Osteocyte (in vitro differentiated cells): ENCODE results near the gene ZNF700. TPM values are rescaled to one million over a fixed set of nuclear protein-coding genes. Genes with fewer than 3 reads are reported as not detected.

Source experiments
- DNase-seq: peaks from one replicate; pipeline ENCODE4 v3.0.0; 2021; ENCODE audit warnings: mixed read lengths; ENCODE audit not compliant: unreplicated experiment; ENCODE audit errors: extremely low spot score
- H3K27ac Mint-ChIP-seq: one replicate; pipeline ENCODE4 v1.8.0; 2021; ENCODE audit warnings: mild to moderate bottlenecking, mixed read lengths; ENCODE audit not compliant: unreplicated experiment
- H3K27me3 Mint-ChIP-seq: one replicate; pipeline ENCODE4 v1.8.0; 2021; ENCODE audit warnings: mixed read lengths; ENCODE audit not compliant: unreplicated experiment
- H3K36me3 Mint-ChIP-seq: one replicate; pipeline ENCODE4 v1.8.0; 2021; ENCODE audit warnings: mixed read lengths; ENCODE audit not compliant: unreplicated experiment
- H3K4me1 Mint-ChIP-seq: one replicate; pipeline ENCODE4 v1.8.0; 2021; ENCODE audit warnings: mixed read lengths; ENCODE audit not compliant: unreplicated experiment
- H3K4me3 Mint-ChIP-seq: one replicate; pipeline ENCODE4 v1.8.0; 2021; ENCODE audit warnings: mild to moderate bottlenecking, moderate library complexity, mixed read lengths; ENCODE audit not compliant: unreplicated experiment
- H3K9me3 Mint-ChIP-seq: one replicate; pipeline ENCODE4 v1.8.0; 2021; ENCODE audit warnings: mixed read lengths; ENCODE audit not compliant: unreplicated experiment
- total RNA-seq: library from RNA; stranded (reverse); gene quantifications from 2 replicates; pipeline ENCODE4 v1.2.1, GENCODE V29; 2021
- TF ChIP-seq, protein P1 (sequence below): fragments of 200-600 bp; sonication (generic); IDR thresholded peaks from 2 replicates; pipeline ENCODE4 v1.5.0; 2021; ENCODE audit warnings: antibody characterized with exemption, mild to moderate bottlenecking, moderate library complexity

The ZNF700 gene
- total RNA-seq, 1 donor from 2014 or later, result 6.7 TPM

DNA sequence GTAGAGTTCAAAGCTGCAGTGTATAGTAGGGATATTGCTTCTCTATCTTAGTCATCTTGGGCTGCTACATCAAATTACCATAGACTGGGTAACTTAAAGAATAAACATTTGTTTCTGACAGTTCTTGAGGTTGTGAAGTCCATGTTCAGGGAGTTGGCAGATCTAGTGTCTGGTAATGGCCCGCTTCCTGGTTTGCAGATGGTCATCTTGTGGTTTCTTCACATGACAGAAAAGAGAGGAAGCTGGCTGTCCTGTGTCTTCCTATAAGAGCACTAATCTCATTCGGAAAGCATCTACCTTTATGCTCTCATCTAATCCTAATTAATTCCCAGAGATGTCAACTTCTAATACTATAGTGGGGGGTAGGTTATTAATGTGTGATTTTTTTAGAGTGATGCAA, 46.1 kb downstream of the ZNF700 start:
- no peak for DNase-seq
- no peak overlapping the region for H3K4me3 Mint-ChIP-seq
- H3K9me3 Mint-ChIP-seq, result peaks cover 20% of the 10 kb centered on the region
- TF ChIP-seq, protein P1, sequence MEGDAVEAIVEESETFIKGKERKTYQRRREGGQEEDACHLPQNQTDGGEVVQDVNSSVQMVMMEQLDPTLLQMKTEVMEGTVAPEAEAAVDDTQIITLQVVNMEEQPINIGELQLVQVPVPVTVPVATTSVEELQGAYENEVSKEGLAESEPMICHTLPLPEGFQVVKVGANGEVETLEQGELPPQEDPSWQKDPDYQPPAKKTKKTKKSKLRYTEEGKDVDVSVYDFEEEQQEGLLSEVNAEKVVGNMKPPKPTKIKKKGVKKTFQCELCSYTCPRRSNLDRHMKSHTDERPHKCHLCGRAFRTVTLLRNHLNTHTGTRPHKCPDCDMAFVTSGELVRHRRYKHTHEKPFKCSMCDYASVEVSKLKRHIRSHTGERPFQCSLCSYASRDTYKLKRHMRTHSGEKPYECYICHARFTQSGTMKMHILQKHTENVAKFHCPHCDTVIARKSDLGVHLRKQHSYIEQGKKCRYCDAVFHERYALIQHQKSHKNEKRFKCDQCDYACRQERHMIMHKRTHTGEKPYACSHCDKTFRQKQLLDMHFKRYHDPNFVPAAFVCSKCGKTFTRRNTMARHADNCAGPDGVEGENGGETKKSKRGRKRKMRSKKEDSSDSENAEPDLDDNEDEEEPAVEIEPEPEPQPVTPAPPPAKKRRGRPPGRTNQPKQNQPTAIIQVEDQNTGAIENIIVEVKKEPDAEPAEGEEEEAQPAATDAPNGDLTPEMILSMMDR, result no peak
- H3K4me1 Mint-ChIP-seq, result no peaks in the 10 kb centered on the region
- H3K27ac Mint-ChIP-seq, result no peak overlapping the region
- H3K27me3 Mint-ChIP-seq, result no peaks in the 10 kb centered on the region
- peaks cover 15% of the 10 kb centered on the region for H3K36me3 Mint-ChIP-seq

DNA sequence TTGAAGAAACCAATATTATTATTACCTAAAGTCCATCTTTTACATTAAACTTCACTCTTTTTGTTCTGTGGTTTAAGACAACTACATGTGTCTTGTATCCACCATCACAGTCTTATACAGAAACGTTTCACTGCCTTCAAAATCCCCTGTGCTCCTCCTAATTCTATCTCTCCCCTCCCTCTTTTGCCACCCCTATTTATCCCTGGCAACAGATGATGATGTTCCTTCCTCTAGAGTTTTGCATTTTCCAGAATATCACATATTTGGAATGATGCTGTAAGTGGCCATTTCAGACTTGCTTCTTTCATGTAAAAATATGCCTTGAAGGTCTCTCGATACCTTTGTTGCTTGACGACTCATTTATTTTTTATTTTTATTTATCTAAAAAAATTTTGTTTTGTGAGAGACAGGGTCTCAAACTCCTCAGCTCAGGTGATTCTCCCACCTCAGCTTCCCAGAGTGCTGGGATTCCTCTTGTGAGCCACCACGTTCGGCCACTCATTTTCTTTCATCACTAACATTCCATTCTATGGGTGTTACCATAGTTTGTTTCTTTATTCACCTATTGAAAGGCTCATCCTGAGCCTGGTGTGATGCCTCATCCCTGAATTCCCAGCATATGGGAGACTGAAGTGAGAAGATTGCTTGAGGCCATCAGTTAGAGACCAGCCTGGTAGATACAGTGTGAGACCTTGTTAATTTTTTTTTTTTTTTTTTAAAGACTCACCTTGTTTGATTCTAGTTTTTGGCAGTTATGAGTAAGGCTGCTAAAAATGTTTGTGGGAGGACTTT, 48.3 kb downstream of the ZNF700 start:
- H3K36me3 Mint-ChIP-seq, result peaks cover 31% of the 10 kb centered on the region
- H3K4me1 Mint-ChIP-seq, result no peaks in the 10 kb centered on the region
- H3K4me3 Mint-ChIP-seq, result no peak overlapping the region
- H3K27me3 Mint-ChIP-seq, result no peaks in the 10 kb centered on the region
- DNase-seq, result no peak
- H3K27ac Mint-ChIP-seq, result no peak overlapping the region
- TF ChIP-seq, protein P1, result no peak
- H3K9me3 Mint-ChIP-seq, result peaks cover 30% of the 10 kb centered on the region

DNA sequence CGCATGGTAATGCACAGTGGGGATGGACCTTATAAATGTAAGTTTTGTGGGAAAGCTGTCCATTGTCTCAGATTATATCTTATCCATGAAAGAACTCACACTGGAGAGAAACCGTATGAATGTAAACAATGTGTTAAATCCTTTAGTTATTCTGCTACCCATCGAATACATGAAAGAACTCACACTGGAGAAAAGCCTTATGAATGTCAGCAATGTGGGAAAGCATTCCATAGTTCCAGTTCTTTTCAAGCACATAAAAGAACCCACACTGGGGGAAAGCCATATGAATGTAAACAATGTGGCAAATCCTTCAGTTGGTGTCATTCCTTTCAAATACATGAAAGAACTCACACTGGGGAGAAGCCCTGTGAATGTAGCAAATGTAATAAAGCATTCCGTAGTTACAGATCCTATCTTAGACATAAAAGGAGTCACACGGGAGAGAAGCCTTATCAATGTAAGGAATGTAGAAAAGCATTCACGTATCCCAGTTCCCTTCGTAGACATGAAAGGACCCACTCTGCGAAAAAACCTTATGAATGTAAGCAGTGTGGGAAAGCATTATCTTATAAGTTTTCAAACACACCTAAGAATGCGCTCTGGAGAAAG, 53.7 kb downstream of the ZNF700 start:
- peaks cover 36% of the 10 kb centered on the region for H3K9me3 Mint-ChIP-seq
- no peak overlapping the region for H3K27ac Mint-ChIP-seq

DNA sequence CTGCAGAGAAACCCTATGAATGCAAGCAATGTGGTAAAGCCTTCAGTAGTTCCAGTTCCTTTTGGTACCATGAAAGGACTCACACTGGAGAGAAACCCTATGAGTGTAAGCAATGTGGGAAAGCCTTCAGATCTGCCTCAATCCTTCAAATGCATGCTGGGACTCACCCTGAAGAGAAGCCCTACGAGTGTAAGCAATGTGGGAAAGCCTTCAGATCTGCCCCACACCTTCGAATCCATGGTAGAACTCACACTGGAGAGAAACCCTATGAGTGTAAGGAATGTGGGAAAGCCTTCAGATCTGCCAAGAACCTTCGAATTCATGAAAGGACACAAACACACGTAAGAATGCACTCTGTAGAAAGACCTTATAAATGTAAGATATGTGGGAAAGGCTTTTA, 54.6 kb downstream of the ZNF700 start:
- TF ChIP-seq, protein P1, result no peak
- H3K4me1 Mint-ChIP-seq, result no peaks in the 10 kb centered on the region
- no peak for DNase-seq

More for the DNA sequence above, 53.7 kb downstream of the ZNF700 start:
- no peak for DNase-seq
- TF ChIP-seq, protein P1, result no peak
- Mint-ChIP-seq H3K4me3 (no peak overlapping the region), H3K36me3 (peaks cover 48% of the 10 kb centered on the region), H3K27me3 (no peaks in the 10 kb centered on the region), H3K4me1 (no peaks in the 10 kb centered on the region)

DNA sequence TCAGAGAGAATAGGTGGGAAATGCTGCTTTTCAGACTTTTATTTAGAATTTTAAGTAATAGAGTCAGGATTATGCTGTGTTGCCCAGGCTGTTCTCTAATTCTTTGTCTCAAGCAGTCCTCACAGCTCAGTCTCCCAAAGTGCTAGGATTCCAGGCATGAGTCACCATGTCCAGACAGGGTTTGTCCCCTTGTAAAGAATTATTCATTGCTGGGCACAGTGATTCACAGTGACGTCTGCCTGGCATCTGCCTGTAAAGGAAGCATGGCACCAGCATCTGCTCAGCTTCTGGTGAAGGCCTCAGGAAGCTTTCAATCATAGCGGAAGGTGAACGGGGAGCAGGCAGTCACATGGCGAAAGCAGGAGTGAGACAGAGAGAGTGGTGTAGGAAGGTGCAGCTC, 57.6 kb downstream of the ZNF700 start:
- Mint-ChIP-seq H3K9me3 (peaks cover 20% of the 10 kb centered on the region), H3K36me3 (peaks cover 30% of the 10 kb centered on the region)

More for the DNA sequence above, 54.6 kb downstream of the ZNF700 start:
- Mint-ChIP-seq H3K27ac (no peak overlapping the region), H3K36me3 (peaks cover 44% of the 10 kb centered on the region), H3K27me3 (no peaks in the 10 kb centered on the region), H3K4me3 (no peak overlapping the region), H3K9me3 (peaks cover 32% of the 10 kb centered on the region)

More for the DNA sequence above, 57.6 kb downstream of the ZNF700 start:
- no peak for DNase-seq
- Mint-ChIP-seq H3K4me3 (no peak overlapping the region), H3K27ac (no peak overlapping the region), H3K27me3 (no peaks in the 10 kb centered on the region), H3K4me1 (peaks cover 2% of the 10 kb centered on the region)
- TF ChIP-seq, protein P1, result no peak
